ENCODE results near the gene C2CD2.

C2CD2 gene

DNA sequence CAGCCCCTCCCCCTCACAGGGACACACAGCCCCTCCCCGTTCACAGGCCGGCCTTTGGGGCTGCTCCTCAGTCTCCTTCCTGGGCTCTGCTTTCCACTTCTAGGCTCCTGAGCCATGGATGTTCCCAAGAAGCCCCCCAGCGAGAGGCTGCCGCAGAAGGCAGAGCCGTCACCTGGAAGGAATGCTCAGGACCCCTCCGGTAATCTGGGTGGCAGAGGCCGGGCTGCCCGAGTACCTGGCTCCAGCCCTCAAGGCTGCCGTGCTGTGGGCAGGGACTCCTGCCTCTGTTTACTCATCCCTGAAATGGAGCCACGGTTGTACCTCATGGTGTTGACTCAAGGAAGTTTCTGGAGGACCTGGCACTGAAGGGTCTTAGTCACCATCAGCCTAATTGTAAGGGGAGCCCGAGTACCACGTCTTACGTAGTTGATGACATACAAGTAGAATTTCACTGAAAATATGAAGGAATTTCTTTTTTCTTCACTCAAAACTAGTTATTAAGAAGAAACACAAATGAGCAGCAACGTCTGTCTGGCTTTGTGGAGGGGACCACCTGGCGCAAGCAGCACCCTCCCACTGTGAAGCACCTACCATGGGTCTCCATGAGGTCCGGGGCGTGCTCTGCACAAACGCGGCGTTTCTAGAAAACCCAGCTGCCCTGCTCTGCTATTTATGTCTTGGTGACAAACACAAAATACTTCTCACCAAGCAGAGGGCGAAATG is 108.3 kb downstream of the C2CD2 start:
- DNase-seq (ENCODE audit: low read depth), result no peak

DNA sequence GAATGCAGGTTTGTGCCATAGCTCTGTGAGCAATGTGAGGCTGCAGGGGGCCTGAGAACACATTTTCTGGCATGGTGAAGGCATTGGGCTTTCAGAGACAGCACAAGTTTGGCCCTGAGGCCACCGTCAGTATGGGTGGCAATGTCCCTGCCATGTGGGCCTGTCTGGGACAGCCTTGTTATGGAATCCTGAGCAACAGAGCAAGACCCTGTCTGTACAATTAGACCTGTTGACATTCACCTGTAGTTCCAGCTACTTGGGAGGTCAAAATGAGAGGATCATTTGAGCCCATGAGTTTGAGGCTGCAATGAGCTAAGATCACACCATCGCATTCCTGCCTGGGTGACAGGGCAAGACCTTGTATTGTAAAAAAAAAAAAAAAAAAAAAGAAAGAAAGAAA is 110.2 kb downstream of the C2CD2 start:
- no peak for DNase-seq (ENCODE audit: low read depth)

DNA sequence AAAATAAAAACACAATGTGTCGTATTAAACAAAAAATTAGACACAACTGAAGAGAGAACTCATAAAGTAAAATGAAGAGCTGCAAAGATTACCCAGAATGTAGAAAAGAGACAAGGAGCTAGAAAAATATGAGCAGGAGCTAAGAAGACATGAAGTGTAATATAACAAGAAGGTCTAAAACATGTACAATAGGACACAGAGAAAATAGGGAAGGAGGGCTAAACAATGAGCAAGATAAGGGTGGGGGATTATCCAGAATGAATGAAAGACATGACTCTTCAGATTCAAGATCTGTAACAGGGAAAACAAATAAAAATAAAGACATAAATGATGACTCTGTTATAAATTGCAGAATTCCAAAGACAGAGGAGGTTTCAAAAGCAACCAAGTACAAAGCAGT is 112.9 kb downstream of the C2CD2 start:
- no peak for DNase-seq (ENCODE audit: low read depth)

DNA sequence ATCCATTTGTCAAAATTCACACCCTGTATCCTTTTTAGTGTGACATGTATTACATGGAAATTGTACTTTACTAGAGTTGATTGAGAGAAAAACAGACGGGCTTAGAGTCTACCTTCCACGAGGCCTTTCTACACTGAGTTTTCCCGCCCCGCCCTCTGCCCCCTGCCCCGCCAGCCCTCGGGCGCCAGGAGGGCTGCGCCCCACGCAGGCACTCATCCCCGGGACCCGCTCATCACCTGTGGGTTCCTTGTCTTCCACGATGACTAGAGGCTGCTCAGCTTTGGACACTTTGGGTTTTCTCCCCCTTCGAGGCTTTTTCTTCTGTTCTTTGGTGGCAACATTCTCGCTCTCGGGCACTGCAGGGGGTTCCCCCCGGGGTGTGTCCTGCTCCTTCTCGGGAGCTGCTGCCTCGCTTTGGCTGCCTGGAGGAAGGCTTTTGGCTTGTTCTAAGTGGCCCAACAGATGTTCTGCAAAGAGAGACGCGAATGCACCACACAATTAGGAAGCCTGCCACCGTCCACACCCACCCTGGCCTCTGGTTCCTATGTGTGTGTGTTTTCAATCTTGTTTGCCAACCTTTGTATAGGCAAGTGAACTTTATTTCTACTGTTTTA is 114.3 kb downstream of the C2CD2 start:
- no peak for DNase-seq (ENCODE audit: low read depth)

DNA sequence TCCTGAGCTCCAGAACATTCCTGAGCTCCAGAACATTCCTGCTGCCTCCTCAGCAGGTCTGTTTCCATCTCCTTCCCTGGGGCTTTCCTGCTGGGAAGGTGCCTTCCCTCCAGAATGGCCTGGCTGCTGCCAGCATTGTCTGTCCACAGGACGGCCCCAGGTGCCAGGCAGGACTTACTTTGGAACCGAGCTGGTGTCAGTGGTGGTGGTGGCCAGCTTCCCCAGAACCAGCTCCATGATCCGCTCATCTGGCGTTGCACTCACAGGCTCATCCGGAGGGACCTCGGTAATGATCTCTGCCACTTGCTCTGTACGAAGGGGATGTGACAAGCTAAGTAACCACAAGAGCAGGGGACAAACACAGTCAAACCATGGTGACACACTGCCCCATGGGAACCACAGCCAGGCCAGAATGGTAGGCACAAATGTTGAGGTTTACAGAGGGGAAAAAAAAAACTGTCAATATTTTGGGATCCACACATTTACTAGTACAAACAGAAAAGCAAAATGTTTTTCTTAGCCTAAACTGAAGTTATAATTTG is 116.0 kb downstream of the C2CD2 start:
- DNase-seq (ENCODE audit: low read depth), result no peak

DNA sequence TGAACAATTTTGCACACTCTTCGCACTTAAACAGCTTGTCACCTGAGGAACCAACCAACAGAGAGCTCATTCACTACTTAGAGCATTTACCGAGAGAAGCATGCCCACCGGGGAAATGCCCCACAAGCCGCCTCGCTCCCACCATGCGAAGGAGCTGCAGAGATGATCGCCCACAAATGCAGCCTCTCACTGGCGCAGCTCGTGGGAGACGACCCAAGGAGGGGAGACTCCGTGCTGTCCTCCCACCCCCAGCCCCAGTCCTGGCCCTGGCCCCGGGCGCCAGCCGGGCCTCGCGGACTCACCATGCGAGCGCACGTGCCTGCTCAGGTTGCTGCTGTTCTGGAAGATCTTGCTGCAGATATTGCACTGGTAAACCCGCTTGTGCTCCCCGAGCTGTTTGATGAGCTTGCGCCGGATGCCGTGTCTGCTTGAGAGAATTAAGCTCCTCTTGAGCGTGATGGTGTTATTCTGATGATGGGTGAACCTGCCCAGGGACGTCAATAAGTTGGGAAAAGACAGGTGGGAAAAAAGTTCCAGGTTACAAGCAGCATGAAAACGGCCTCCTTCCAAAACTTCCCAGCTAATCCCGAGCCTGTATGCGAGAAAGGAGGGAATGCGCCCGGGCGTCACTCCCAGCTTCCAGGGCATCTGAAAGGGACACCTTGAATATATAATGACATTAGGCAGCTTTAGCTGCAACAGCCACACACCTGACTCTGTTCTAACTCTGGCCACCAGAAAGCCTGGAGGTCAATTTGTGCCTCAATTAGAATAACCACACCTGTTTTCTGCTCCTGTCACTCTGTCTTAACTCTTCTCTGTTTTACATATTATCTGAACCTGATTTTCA is 117.4 kb downstream of the C2CD2 start:
- no peak for DNase-seq (ENCODE audit: low read depth)

DNA sequence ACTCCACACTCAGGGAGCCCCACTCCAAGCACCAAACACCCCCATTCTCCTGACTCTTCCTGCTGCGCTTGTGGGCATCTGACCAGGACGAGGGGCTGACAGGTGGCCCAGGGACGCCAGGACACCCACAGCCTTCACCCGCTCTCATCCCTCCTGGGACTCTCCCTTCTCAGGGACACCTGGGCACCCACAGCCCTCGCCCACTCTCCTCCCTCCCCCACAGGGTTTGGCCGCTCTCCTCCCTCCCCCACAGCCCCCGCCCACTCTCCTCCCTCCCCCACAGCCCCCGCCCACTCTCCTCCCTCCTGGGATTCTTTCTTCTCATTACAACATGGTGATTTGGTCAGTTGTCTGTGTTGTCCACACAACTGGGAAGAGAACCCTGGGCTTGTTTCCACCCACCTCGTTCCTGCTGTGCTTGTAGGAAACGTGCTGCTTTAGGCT is 118.1 kb downstream of the C2CD2 start:
- DNase-seq (ENCODE audit: low read depth), result no peak

All from activated T-cell treated with anti-CD3 and anti-CD28 coated beads for 48 hours (primary cell).